ENCODE data around the gene PBX4.

Gene PBX4

GRCh38 chr19:19571071-19571786 lies 47.3 kb downstream of the PBX4 start:
- Histone ChIP-seq H3K27me3 (replicated peaks; ENCODE audit: control insufficient read depth, insufficient read depth, low read length, poor library complexity, severe bottlenecking) (no peaks in the 10 kb centered on the region), H3K4me3 (ENCODE audit: insufficient read depth, low read depth, low read length, poor library complexity, severe bottlenecking) (no peak overlapping the region), H3K9me3 (ENCODE audit: control insufficient read depth, low read length) (no peaks in the 10 kb centered on the region), H3K36me3 (ENCODE audit: control insufficient read depth, insufficient read depth, low read length) (peaks cover 24% of the 10 kb centered on the region), H3K4me1 (ENCODE audit: control insufficient read depth, insufficient read depth, low read length, poor library complexity, severe bottlenecking) (no peaks in the 10 kb centered on the region), H3K27ac (ENCODE audit: insufficient read depth, low read length, poor library complexity, severe bottlenecking) (no peak overlapping the region)
- no peak for DNase-seq

GRCh38 chr19:19570571-19570970 lies 47.9 kb downstream of the PBX4 start:
- peaks cover 24% of the 10 kb centered on the region for H3K36me3 ChIP-seq (ENCODE audit: control insufficient read depth, insufficient read depth, low read length)

GRCh38 chr19:19568802-19569756 lies 49.4 kb downstream of the PBX4 start:
- H3K27me3 ChIP-seq (replicated peaks; ENCODE audit: control insufficient read depth, insufficient read depth, low read length, poor library complexity, severe bottlenecking) = no peaks in the 10 kb centered on the region
- DNase-seq = no peak
- H3K4me3 ChIP-seq (ENCODE audit: insufficient read depth, low read depth, low read length, poor library complexity, severe bottlenecking) = no peak overlapping the region
- H3K36me3 ChIP-seq (ENCODE audit: control insufficient read depth, insufficient read depth, low read length) = peaks cover 31% of the 10 kb centered on the region
- H3K4me1 ChIP-seq (ENCODE audit: control insufficient read depth, insufficient read depth, low read length, poor library complexity, severe bottlenecking) = no peaks in the 10 kb centered on the region
- no peaks in the 10 kb centered on the region for H3K9me3 ChIP-seq (ENCODE audit: control insufficient read depth, low read length)
- H3K27ac ChIP-seq (ENCODE audit: insufficient read depth, low read length, poor library complexity, severe bottlenecking) = no peak overlapping the region

More at GRCh38 chr19:19570571-19570970, 47.9 kb downstream of the PBX4 start:
- Histone ChIP-seq H3K27ac (ENCODE audit: insufficient read depth, low read length, poor library complexity, severe bottlenecking) (no peak overlapping the region), H3K27me3 (replicated peaks; ENCODE audit: control insufficient read depth, insufficient read depth, low read length, poor library complexity, severe bottlenecking) (no peaks in the 10 kb centered on the region), H3K4me1 (ENCODE audit: control insufficient read depth, insufficient read depth, low read length, poor library complexity, severe bottlenecking) (no peaks in the 10 kb centered on the region), H3K4me3 (ENCODE audit: insufficient read depth, low read depth, low read length, poor library complexity, severe bottlenecking) (no peak overlapping the region), H3K9me3 (ENCODE audit: control insufficient read depth, low read length) (no peaks in the 10 kb centered on the region)
- no peak for DNase-seq

GRCh38 chr19:19567391-19567790 lies 51.1 kb downstream of the PBX4 start:
- no peak overlapping the region for H3K4me3 ChIP-seq (ENCODE audit: insufficient read depth, low read depth, low read length, poor library complexity, severe bottlenecking)
- no peaks in the 10 kb centered on the region for H3K9me3 ChIP-seq (ENCODE audit: control insufficient read depth, low read length)
- no peaks in the 10 kb centered on the region for H3K27me3 ChIP-seq (replicated peaks; ENCODE audit: control insufficient read depth, insufficient read depth, low read length, poor library complexity, severe bottlenecking)
- DNase-seq = no peak
- H3K27ac ChIP-seq (ENCODE audit: insufficient read depth, low read length, poor library complexity, severe bottlenecking) = no peak overlapping the region
- H3K4me1 ChIP-seq (ENCODE audit: control insufficient read depth, insufficient read depth, low read length, poor library complexity, severe bottlenecking) = no peaks in the 10 kb centered on the region
- H3K36me3 ChIP-seq (ENCODE audit: control insufficient read depth, insufficient read depth, low read length) = peaks cover 31% of the 10 kb centered on the region

GRCh38 chr19:19566306-19566705 lies 52.2 kb downstream of the PBX4 start:
- Histone ChIP-seq H3K4me1 (ENCODE audit: control insufficient read depth, insufficient read depth, low read length, poor library complexity, severe bottlenecking) (no peaks in the 10 kb centered on the region), H3K4me3 (ENCODE audit: insufficient read depth, low read depth, low read length, poor library complexity, severe bottlenecking) (no peak overlapping the region), H3K27ac (ENCODE audit: insufficient read depth, low read length, poor library complexity, severe bottlenecking) (no peak overlapping the region), H3K9me3 (ENCODE audit: control insufficient read depth, low read length) (no peaks in the 10 kb centered on the region), H3K36me3 (ENCODE audit: control insufficient read depth, insufficient read depth, low read length) (peaks cover 31% of the 10 kb centered on the region), H3K27me3 (replicated peaks; ENCODE audit: control insufficient read depth, insufficient read depth, low read length, poor library complexity, severe bottlenecking) (no peaks in the 10 kb centered on the region)
- DNase-seq = no peak

GRCh38 chr19:19563348-19563848 lies 55.1 kb downstream of the PBX4 start:
- Histone ChIP-seq H3K36me3 (ENCODE audit: control insufficient read depth, insufficient read depth, low read length) (peaks cover 12% of the 10 kb centered on the region), H3K27me3 (replicated peaks; ENCODE audit: control insufficient read depth, insufficient read depth, low read length, poor library complexity, severe bottlenecking) (no peaks in the 10 kb centered on the region), H3K9me3 (ENCODE audit: control insufficient read depth, low read length) (no peaks in the 10 kb centered on the region), H3K4me3 (ENCODE audit: insufficient read depth, low read depth, low read length, poor library complexity, severe bottlenecking) (no peak overlapping the region), H3K27ac (ENCODE audit: insufficient read depth, low read length, poor library complexity, severe bottlenecking) (no peak overlapping the region), H3K4me1 (ENCODE audit: control insufficient read depth, insufficient read depth, low read length, poor library complexity, severe bottlenecking) (peaks cover 12% of the 10 kb centered on the region)
- DNase-seq = no peak

- Histone ChIP-seq H3K36me3 (ENCODE audit: control insufficient read depth, insufficient read depth, low read length) (peaks cover 12% of the 10 kb centered on the region), H3K4me1 (ENCODE audit: control insufficient read depth, insufficient read depth, low read length, poor library complexity, severe bottlenecking) (peaks cover 12% of the 10 kb centered on the region), H3K27ac (ENCODE audit: insufficient read depth, low read length, poor library complexity, severe bottlenecking) (no peak overlapping the region), H3K9me3 (ENCODE audit: control insufficient read depth, low read length) (no peaks in the 10 kb centered on the region), H3K4me3 (ENCODE audit: insufficient read depth, low read depth, low read length, poor library complexity, severe bottlenecking) (no peak overlapping the region), H3K27me3 (replicated peaks; ENCODE audit: control insufficient read depth, insufficient read depth, low read length, poor library complexity, severe bottlenecking) (no peaks in the 10 kb centered on the region)
- DNase-seq = no peak
Observed at GRCh38 chr19:19562665-19563347, 55.7 kb downstream of the PBX4 start.

GRCh38 chr19:19561946-19562664 lies 56.4 kb downstream of the PBX4 start:
- Histone ChIP-seq H3K4me3 (ENCODE audit: insufficient read depth, low read depth, low read length, poor library complexity, severe bottlenecking) (no peak overlapping the region), H3K27ac (ENCODE audit: insufficient read depth, low read length, poor library complexity, severe bottlenecking) (no peak overlapping the region), H3K4me1 (ENCODE audit: control insufficient read depth, insufficient read depth, low read length, poor library complexity, severe bottlenecking) (peaks cover 12% of the 10 kb centered on the region), H3K9me3 (ENCODE audit: control insufficient read depth, low read length) (no peaks in the 10 kb centered on the region), H3K36me3 (ENCODE audit: control insufficient read depth, insufficient read depth, low read length) (peaks cover 12% of the 10 kb centered on the region), H3K27me3 (replicated peaks; ENCODE audit: control insufficient read depth, insufficient read depth, low read length, poor library complexity, severe bottlenecking) (no peaks in the 10 kb centered on the region)
- no peak for DNase-seq

GRCh38 chr19:19559931-19560330 lies 58.6 kb downstream of the PBX4 start:
- H3K27me3 ChIP-seq (replicated peaks; ENCODE audit: control insufficient read depth, insufficient read depth, low read length, poor library complexity, severe bottlenecking) = no peaks in the 10 kb centered on the region
- no peak overlapping the region for H3K27ac ChIP-seq (ENCODE audit: insufficient read depth, low read length, poor library complexity, severe bottlenecking)
- H3K4me1 ChIP-seq (ENCODE audit: control insufficient read depth, insufficient read depth, low read length, poor library complexity, severe bottlenecking) = peaks cover 12% of the 10 kb centered on the region
- no peak for DNase-seq
- H3K4me3 ChIP-seq (ENCODE audit: insufficient read depth, low read depth, low read length, poor library complexity, severe bottlenecking) = no peak overlapping the region
- no peaks in the 10 kb centered on the region for H3K9me3 ChIP-seq (ENCODE audit: control insufficient read depth, low read length)
- peaks cover 4% of the 10 kb centered on the region for H3K36me3 ChIP-seq (ENCODE audit: control insufficient read depth, insufficient read depth, low read length)

Measured in effector memory CD4-positive, alpha-beta T cell (primary cell).